NCI-H1930 (cell line): ENCODE results near the gene SGCD.
"Not testable (repeated sequence)": the region's sequence is repeated elsewhere in the genome, so short reads cannot be mapped to it uniquely, and the experiment has no call there.

Experiments
- DNase-seq, 2 experiments: peaks; one replicate each; lab custom pipeline; 2025; lab: John Stamatoyannopoulos, UW

Gene SGCD

GRCh38 chr5:156634301-156634700, 307.3 kb downstream of the SGCD start:
- no peak for DNase-seq

GRCh38 chr5:156640691-156641241, 313.8 kb downstream of the SGCD start:
- no peak for DNase-seq

GRCh38 chr5:156641686-156642085, 314.7 kb downstream of the SGCD start:
- no peak for DNase-seq

- no peak for DNase-seq
Observed at GRCh38 chr5:156647034-156647451, 320.1 kb downstream of the SGCD start.

- DNase-seq = no peak
Observed at GRCh38 chr5:156654444-156654843, 327.5 kb downstream of the SGCD start.

- DNase-seq = no peak
Observed at GRCh38 chr5:156655732-156656131, 328.8 kb downstream of the SGCD start.

- not testable (repeated sequence) for DNase-seq
Observed at GRCh38 chr5:156664832-156665231, 337.9 kb downstream of the SGCD start.

- DNase-seq = not testable (repeated sequence)
Observed at GRCh38 chr5:156666686-156667085, 339.7 kb downstream of the SGCD start.

- DNase-seq = no peak
Observed at GRCh38 chr5:156667616-156668015, 340.7 kb downstream of the SGCD start.

GRCh38 chr5:156669416-156669815, 342.5 kb downstream of the SGCD start:
- no peak for DNase-seq

GRCh38 chr5:156670615-156671014, 343.7 kb downstream of the SGCD start:
- no peak for DNase-seq

- DNase-seq = no peak
Observed at GRCh38 chr5:156675395-156675794, 348.4 kb downstream of the SGCD start.

- no peak for DNase-seq
Observed at GRCh38 chr5:156677963-156678362, 351.0 kb downstream of the SGCD start.

GRCh38 chr5:156678484-156678883, 351.5 kb downstream of the SGCD start:
- no peak for DNase-seq

- DNase-seq = no peak
Observed at GRCh38 chr5:156680831-156681230, 353.9 kb downstream of the SGCD start.

GRCh38 chr5:156681265-156681664, 354.3 kb downstream of the SGCD start:
- DNase-seq = no peak

GRCh38 chr5:156682971-156683370, 356.0 kb downstream of the SGCD start:
- DNase-seq = no peak

- DNase-seq = no peak
Observed at GRCh38 chr5:156683509-156683908, 356.5 kb downstream of the SGCD start.

GRCh38 chr5:156684216-156684615, 357.3 kb downstream of the SGCD start:
- DNase-seq = no peak

GRCh38 chr5:156685481-156685880, 358.5 kb downstream of the SGCD start:
- DNase-seq = no peak

GRCh38 chr5:156686380-156686779, 359.4 kb downstream of the SGCD start:
- DNase-seq = no peak

- DNase-seq = no peak
Observed at GRCh38 chr5:156686796-156687195, 359.8 kb downstream of the SGCD start.

GRCh38 chr5:156687514-156687913, 360.6 kb downstream of the SGCD start:
- no peak for DNase-seq

GRCh38 chr5:156691572-156691971, 364.6 kb downstream of the SGCD start:
- DNase-seq = no peak

- no peak for DNase-seq
Observed at GRCh38 chr5:156693113-156693512, 366.1 kb downstream of the SGCD start.
